NCI-H187 treated with DMSO at 0.1 percent for 48 hours (cell line): ENCODE data around the gene C1orf210.
A peak's percentile ranks its signal among the peaks of the same experiment; 100 is the strongest.

Experiments
- DNase-seq: peaks from one replicate; lab custom pipeline; 2025; lab: John Stamatoyannopoulos, UW

Gene C1orf210

GRCh38 chr1:43274125-43274803 lies 11.1 kb downstream of the C1orf210 start:
- DNase-seq: no peak

- DNase-seq: no peak
Measured at GRCh38 chr1:43273708-43274107, 11.7 kb downstream of the C1orf210 start.

GRCh38 chr1:43272576-43273571 lies 12.5 kb downstream of the C1orf210 start:
- no peak for DNase-seq

GRCh38 chr1:43272161-43272560 lies 13.2 kb downstream of the C1orf210 start:
- no peak for DNase-seq

- DNase-seq: no peak
Measured at GRCh38 chr1:43271186-43272118, 13.9 kb downstream of the C1orf210 start.

- peak; percentile 10 for DNase-seq
Measured at GRCh38 chr1:43270421-43271095, 14.8 kb downstream of the C1orf210 start.

- no peak for DNase-seq
Measured at GRCh38 chr1:43269627-43270375, 15.6 kb downstream of the C1orf210 start, which contains the start of gene TMEM125. TSS of gene TMEM125 (plus strand) at chr1:43269983. CDS start at chr1:43272723, 2,740 bp downstream.

- DNase-seq: no peak
Measured at GRCh38 chr1:43267818-43268425, 17.5 kb downstream of the C1orf210 start.

- DNase-seq: no peak
Measured at GRCh38 chr1:43267291-43267805, 18.0 kb downstream of the C1orf210 start.

- no peak for DNase-seq
Measured at GRCh38 chr1:43266881-43267280, 18.5 kb downstream of the C1orf210 start.

GRCh38 chr1:43265431-43265830 lies 19.9 kb downstream of the C1orf210 start:
- no peak for DNase-seq

- no peak for DNase-seq
Measured at GRCh38 chr1:43258370-43258769, 27.0 kb downstream of the C1orf210 start.

- DNase-seq: no peak
Measured at GRCh38 chr1:43256675-43257570, 28.5 kb downstream of the C1orf210 start.

GRCh38 chr1:43255438-43256210 lies 29.8 kb downstream of the C1orf210 start:
- DNase-seq: no peak

- no peak for DNase-seq
Measured at GRCh38 chr1:43253876-43254275, 31.5 kb downstream of the C1orf210 start.

GRCh38 chr1:43253173-43253572 lies 32.2 kb downstream of the C1orf210 start:
- no peak for DNase-seq

GRCh38 chr1:43252225-43252624 lies 33.2 kb downstream of the C1orf210 start:
- no peak for DNase-seq

GRCh38 chr1:43251024-43251423 lies 34.4 kb downstream of the C1orf210 start:
- no peak for DNase-seq
